Fibroblast of skin of right biceps (primary cell): ENCODE data around the gene SHROOM3.
"Not testable (repeated sequence)": the region's sequence is repeated elsewhere in the genome, so short reads cannot be mapped to it uniquely, and the experiment has no call there.

ENCODE experiments used
- DNase-seq: peaks from one replicate; pipeline ENCODE4 v3.0.0-alpha.2; 2013

The SHROOM3 gene

DNA sequence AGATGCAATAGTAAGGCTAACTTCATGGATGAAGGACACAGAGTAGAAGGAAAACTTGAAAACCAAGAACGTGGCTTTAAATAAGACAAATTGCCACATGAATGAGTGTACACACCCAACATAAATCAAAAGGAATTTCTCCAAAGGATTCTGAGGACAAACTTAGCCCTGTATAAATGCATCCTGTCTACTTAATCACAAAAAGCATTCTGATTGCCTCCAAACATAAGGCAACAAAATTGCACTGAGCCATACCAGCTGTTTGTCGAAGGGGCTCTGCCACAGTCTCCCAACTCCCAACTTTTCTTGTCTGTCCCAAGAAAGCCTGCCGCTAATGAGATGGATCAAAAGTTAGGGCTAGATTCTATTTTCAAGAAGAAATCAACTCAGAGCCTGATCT lies 268.6 kb downstream of the SHROOM3 start:
- peak; percentile 45 for DNase-seq

DNA sequence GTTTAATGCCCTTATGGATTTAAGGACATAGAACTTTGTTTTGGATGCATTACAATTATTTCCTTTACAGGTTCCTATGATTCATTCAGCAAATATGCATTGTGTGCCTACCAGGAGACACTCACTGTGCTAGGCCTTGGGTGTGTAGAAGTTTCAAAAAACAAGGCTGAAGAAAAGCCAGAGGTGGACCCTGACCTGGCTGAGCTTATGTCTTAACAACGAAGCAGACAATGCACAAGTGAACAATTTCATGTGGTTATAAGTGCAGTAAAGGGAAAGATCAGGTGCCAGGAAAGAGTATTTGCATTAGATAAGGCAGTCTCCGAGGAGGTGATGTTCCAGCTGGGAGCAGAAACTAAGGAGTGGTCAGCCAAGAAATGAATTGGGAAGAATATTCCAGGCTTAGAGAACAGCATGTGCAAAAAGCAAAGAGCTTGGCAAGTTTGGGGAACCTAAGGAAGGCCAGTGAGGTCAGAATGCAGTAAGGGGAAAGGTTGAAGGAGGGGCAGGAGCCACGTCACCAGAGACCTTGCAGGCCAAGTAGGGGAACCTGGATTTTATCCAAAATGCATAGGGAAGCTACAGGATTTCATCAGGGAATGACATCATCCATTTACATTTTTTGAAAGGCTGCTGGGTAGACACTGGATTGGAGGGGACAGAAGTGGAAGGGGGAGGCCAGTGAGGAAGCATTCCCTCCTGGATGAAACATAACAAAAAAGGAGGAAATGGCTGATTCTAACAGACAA lies 269.3 kb downstream of the SHROOM3 start:
- peak; percentile 92 for DNase-seq

DNA sequence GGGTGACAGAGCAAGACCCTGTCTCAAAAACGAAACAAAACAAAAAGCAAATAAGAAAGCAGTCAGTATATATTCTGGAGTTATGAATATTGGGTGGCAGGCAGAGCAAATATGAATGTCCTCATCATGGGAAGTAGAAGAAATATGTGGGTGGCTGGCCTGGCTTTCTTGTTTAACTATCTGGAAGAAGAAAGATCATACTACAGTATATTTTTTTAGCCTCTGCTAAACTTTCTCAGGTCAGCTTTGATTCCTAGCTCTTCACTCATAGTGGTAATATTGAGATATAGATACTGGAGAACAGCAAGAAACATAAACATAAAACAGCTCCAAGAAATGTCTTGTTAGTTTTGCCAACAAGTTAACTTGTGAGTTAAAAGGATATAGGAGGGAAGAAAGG lies 270.4 kb downstream of the SHROOM3 start:
- DNase-seq = no peak

- no peak for DNase-seq
Observed at GRCh38 chr4:76706581-76706980, 271.6 kb downstream of the SHROOM3 start.

- DNase-seq = no peak
Observed at GRCh38 chr4:76708971-76709771, 274.1 kb downstream of the SHROOM3 start.

DNA sequence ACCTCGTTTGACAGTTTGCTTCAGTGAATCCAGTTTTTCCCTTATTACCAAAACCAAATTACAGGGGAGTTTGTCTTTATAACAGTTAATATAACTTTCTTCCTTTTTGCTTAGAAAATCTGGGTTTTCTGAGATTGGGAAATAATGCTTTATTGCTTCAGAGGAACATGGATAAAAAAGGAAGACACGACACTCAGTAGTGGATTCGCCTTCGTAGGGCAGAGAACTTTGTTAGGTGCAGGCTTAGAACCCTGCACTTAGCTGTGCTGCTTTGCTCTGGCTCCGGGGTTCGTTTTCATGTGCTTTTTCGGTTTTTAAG lies 274.7 kb downstream of the SHROOM3 start:
- no peak for DNase-seq

DNA sequence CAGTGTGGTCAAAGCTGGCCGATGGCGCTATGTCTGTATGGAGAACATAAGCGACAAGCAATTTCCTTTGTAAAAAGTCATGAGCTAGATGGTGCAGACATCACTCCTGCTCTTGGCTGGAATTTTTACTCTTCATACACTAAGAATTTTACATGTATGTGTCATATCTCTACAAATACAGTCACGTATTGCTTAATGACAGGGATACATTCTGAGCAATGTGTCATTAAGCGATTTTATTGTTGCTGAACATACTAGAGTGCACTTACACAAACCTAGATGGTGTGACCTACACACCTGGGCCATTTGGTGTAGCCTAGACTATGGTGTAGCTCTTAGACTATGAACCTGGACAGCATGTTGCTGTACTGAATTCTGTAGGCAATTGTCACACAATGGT lies 277.5 kb downstream of the SHROOM3 start:
- peak; percentile 65 for DNase-seq

DNA sequence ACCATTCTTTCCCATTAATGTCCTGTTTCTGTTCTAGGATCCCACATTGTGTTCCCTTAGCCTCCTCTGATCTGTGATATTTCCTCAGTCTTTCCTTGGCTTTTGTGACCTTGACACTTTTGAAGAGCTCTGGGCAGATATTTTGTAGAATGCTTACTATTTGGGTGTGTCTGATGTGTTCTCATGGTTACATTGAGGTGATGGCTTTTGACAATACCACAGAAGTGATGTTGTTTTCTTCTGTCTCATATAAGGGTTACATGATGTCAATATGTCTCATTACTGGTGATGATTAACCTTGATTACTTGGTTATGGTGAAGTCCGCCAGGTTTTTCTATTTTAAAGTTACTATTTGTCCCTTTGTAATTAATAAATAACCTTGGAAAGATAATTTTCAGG lies 279.2 kb downstream of the SHROOM3 start:
- DNase-seq = no peak

DNA sequence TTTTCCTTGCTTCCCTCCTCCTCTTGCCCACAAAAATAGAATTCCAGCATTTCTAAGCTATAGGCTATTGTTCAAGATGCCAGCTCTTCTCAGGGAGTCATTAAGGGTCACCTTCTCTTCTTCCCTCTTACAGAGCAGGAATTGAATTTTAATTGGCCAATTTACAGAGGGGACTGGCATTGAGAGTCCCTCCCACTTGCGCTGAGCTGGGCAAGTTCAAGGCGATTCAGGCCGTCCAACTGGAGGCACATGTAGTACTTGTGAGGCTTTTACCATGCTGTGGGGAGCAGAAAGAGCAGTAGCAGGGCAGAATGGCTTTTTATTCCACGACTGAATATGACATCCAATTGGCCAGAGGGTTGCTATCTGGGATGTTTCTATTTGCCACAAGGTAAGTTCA lies 281.0 kb downstream of the SHROOM3 start:
- DNase-seq = no peak

DNA sequence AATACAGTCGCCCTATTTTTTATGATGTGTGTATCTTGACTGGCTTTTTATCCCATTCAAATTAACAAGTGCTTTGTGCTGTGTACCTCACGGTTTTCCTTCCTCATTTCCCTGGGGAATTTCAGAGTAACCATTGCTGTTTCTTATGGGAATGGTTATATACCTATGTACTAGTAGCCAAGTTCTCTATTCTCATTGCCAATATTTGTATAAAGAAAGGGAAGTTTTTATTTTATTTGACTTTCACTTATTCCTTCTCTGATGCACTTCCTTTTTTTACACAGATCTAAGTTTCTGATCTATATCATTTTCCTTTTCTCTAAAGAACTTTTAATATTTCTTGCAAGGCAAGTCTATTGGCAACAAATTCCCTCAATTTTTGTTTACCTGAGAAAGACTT lies 281.6 kb downstream of the SHROOM3 start:
- no peak for DNase-seq

DNA sequence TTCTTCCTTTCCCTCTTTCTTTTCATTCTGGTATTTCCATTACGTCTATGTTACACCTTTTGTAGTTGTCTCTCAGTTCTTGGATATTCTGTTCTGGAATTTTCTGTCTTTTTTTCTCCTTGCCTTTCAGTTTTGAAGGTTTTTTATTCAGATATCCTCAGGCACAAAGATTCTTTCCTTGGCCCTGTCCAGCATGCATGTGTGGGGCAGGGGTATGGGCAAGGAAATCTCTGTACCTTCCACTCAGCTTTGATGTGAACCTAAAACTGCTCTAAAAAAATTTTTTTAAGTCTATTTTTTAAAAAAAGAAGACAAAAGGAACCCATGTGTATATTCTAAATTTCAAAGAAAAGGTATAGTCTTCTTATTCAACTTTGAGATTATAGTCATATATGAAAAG lies 282.4 kb downstream of the SHROOM3 start:
- DNase-seq = no peak

- DNase-seq = no peak
Observed at GRCh38 chr4:76718021-76718420, 283.0 kb downstream of the SHROOM3 start.

GRCh38 chr4:76718831-76719230 lies 283.8 kb downstream of the SHROOM3 start:
- no peak for DNase-seq

- DNase-seq = no peak
Observed at GRCh38 chr4:76720121-76720520, 285.1 kb downstream of the SHROOM3 start.

GRCh38 chr4:76722146-76722545 lies 287.1 kb downstream of the SHROOM3 start:
- not testable (repeated sequence) for DNase-seq

DNA sequence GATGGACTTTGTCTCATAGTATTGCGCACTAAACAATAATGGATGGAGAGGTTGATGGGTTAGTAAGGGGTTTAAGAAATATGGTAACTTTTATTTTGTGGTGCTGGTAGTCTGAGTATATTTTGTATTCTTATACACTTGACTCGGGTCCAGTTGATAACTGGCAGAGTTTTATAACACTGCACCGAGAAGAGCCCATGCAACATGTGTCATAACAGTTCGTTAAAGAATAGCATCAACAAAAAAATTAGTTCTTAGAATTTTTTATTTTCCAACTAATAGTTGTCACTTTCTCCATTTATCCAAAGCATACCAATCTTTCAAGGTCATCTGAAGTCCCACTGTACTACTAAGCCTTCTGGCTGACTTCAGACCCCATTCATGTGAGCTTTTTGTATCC lies 287.8 kb downstream of the SHROOM3 start:
- DNase-seq = no peak

- peak; percentile 46 for DNase-seq
Observed at GRCh38 chr4:76723373-76723772, 288.3 kb downstream of the SHROOM3 start.

- DNase-seq = peak; percentile 82
Observed at GRCh38 chr4:76723924-76724323, 288.9 kb downstream of the SHROOM3 start.

GRCh38 chr4:76725039-76725438 lies 290.0 kb downstream of the SHROOM3 start:
- no peak for DNase-seq

- DNase-seq = peak; percentile 82
Observed at GRCh38 chr4:76726176-76726575, 291.1 kb downstream of the SHROOM3 start.

- no peak for DNase-seq
Observed at GRCh38 chr4:76726631-76727030, 291.6 kb downstream of the SHROOM3 start.

DNA sequence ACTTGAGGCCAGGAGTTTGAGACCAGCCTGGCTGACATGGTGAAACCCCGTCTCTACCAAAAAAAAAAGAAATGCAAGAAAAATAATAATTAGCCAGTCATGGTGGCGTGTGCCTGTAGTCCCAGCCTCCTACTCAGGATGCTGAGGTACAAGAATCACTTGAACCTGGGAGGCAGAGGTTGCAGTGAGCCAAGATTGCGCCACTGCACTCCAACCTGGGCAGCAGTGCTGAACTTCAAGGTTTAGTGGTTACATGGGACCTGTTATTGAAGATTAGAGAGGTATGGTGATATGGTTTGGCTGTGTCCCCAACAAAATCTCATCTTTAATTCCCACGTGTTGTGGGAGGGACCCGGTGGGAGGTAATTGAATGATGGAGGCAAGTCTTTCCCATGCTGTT lies 292.9 kb downstream of the SHROOM3 start:
- DNase-seq = not testable (repeated sequence)

- no peak for DNase-seq
Observed at GRCh38 chr4:76729460-76729859, 294.4 kb downstream of the SHROOM3 start.

- DNase-seq = no peak
Observed at GRCh38 chr4:76729980-76730379, 295.0 kb downstream of the SHROOM3 start.

- no peak for DNase-seq
Observed at GRCh38 chr4:76732246-76732645, 297.2 kb downstream of the SHROOM3 start.
